Keratinocyte (primary cell): ENCODE data around the gene PCAT6. TPM values are rescaled to one million over a fixed set of nuclear protein-coding genes. Genes with fewer than 3 reads are reported as not detected.

Source experiments
- DNase-seq: peaks from one replicate; pipeline ENCODE4 v3.0.0-alpha.2; 2011; ENCODE audit warnings: low read depth, missing footprints, low spot score
- FAIRE-seq: peaks from 2 replicates; lab custom pipeline; 2011; peaks lifted over from hg19 to GRCh38; lab: Jason Lieb, UNC
- H2AFZ ChIP-seq: 2 replicates; pipeline ENCODE4 v1.6.0; 2012; ENCODE audit warnings: low read length, control low read depth, inconsistent platforms; ENCODE audit not compliant: control insufficient read depth
- H3K27ac ChIP-seq: 2 replicates; pipeline ENCODE4 v1.5.1; 2011; ENCODE audit warnings: low read length; ENCODE audit not compliant: control insufficient read depth, insufficient read depth
- H3K27me3 ChIP-seq: 3 replicates; pipeline ENCODE4 v1.6.0; 2011; ENCODE audit warnings: low read length; ENCODE audit not compliant: control insufficient read depth, insufficient read depth; ENCODE audit errors: extremely low read depth
- H3K36me3 ChIP-seq, 2 experiments: 2 replicates in 1 of 2; 3 replicates in 1 of 2; pipeline ENCODE4 v1.5.1; 2011; ENCODE audit warnings: low read length in 2 of 2, mild to moderate bottlenecking in 1 of 2; ENCODE audit not compliant: control insufficient read depth in 2 of 2, insufficient read depth in 2 of 2; ENCODE audit errors: extremely low read depth in 1 of 2
- H3K4me1 ChIP-seq: 3 replicates; pipeline ENCODE4 v1.5.1; 2011; ENCODE audit warnings: low read length; ENCODE audit not compliant: control insufficient read depth, insufficient read depth; ENCODE audit errors: extremely low read depth
- H3K4me2 ChIP-seq: 3 replicates; pipeline ENCODE4 v1.6.0; 2011; ENCODE audit warnings: low read depth, low read length; ENCODE audit not compliant: control insufficient read depth, insufficient read depth; ENCODE audit errors: extremely low read depth
- H3K4me3 ChIP-seq, 3 experiments: fragments of 200-600 bp in 1 of 3; sonication (generic) in 1 of 3; 2 replicates in 2 of 3; 3 replicates in 1 of 3; pipeline ENCODE4 v1.5.1; 2011 to 2016; ENCODE audit warnings: low read length in 3 of 3, mild to moderate bottlenecking in 3 of 3, control low read depth in 2 of 3, inconsistent platforms in 1 of 3, low read depth in 1 of 3, mixed read lengths in 1 of 3, mixed run types in 1 of 3, moderate library complexity in 1 of 3; ENCODE audit not compliant: control insufficient read depth in 2 of 3, insufficient read depth in 2 of 3; ENCODE audit errors: extremely low read depth in 1 of 3
- H3K79me2 ChIP-seq: 2 replicates; pipeline ENCODE4 v1.6.0; 2012; ENCODE audit warnings: low read length; ENCODE audit not compliant: control insufficient read depth, insufficient read depth
- H3K9ac ChIP-seq: 3 replicates; pipeline ENCODE4 v1.6.0; 2011; ENCODE audit warnings: low read length; ENCODE audit not compliant: control insufficient read depth, insufficient read depth; ENCODE audit errors: extremely low read depth
- H3K9me1 ChIP-seq: 3 replicates; pipeline ENCODE4 v1.6.0; 2011; ENCODE audit warnings: low read length; ENCODE audit not compliant: control insufficient read depth, insufficient read depth; ENCODE audit errors: extremely low read depth
- H3K9me3 ChIP-seq: 2 replicates; pipeline ENCODE4 v1.5.1; 2012; ENCODE audit warnings: low read depth, low read length; ENCODE audit not compliant: control insufficient read depth
- H4K20me1 ChIP-seq: 3 replicates; pipeline ENCODE4 v1.6.0; 2011; ENCODE audit warnings: low read length; ENCODE audit not compliant: control insufficient read depth, insufficient read depth; ENCODE audit errors: extremely low read depth
- CTCF ChIP-seq, 3 experiments: IDR thresholded peaks in 1 of 3; conservative IDR thresholded peaks in 1 of 3; optimal IDR thresholded peaks in 1 of 3; 2 replicates in 2 of 3; 3 replicates in 1 of 3; pipeline versions ENCODE3 to v1.5.1; 2011; ENCODE audit warnings: low read length in 3 of 3, mild to moderate bottlenecking in 3 of 3, moderate library complexity in 2 of 3, control low read depth in 1 of 3, inconsistent platforms in 1 of 3; ENCODE audit not compliant: insufficient read depth in 2 of 3; ENCODE audit errors: extremely low read depth in 1 of 3
- EZH2 ChIP-seq: IDR thresholded peaks from one replicate; pipeline ENCODE4 v1.6.1; 2012; ENCODE audit warnings: inconsistent platforms, mild to moderate bottlenecking, low read length, moderate library complexity
- dilution Hi-C: fragments of 300-500 bp; cut with MboI; formaldehyde crosslinking; loops from one replicate; pipeline ENCODE4 v1.7.0; 2020; ENCODE audit warnings: low sequenced_read_pairs; ENCODE audit not compliant: extremely low pct_ligation_motif_present
- polyA plus RNA-seq, 5 experiments: library from polyadenylated mRNA; depleted of rRNA in 3 of 5; stranded (reverse) in 3 of 5; stranded (forward) in 1 of 5; unstranded in 1 of 5; fragments of >200 nt; gene quantifications; 1 replicate in 1 of 5; 2 replicates in 3 of 5; 3 replicates in 1 of 5; pipeline versions ENCODE4 v1.2.1 to v1.2.3, GENCODE V29; 2011 to 2012; ENCODE audit warnings: missing spikeins in 2 of 5, low read depth in 1 of 5, low replicate concordance in 1 of 5

The PCAT6 gene
- polyA plus RNA-seq, 1 donor (not counting 4 experiments of a cell fraction or from before 2014, with no cell fraction given) = 1.6 TPM

GRCh38 chr1:202858331-202858730, 47.6 kb downstream of the PCAT6 start:
- H3K36me3 ChIP-seq = no peaks in the 10 kb centered on the region
- no peak overlapping the region for H3K9ac ChIP-seq
- H3K27me3 ChIP-seq = peaks cover 25% of the 10 kb centered on the region
- no peak overlapping the region for H3K4me2 ChIP-seq
- no peaks in the 10 kb centered on the region for H3K9me3 ChIP-seq
- H3K9me1 ChIP-seq = no peaks in the 10 kb centered on the region
- H3K4me3 ChIP-seq = no peak overlapping the region
- dilution Hi-C loops = loop anchor here (5.0 kb wide), 1 partner anchor 56 kb away; no protein-coding TSS in a partner anchor
- FAIRE-seq (no peak), DNase-seq (no peak)
- H3K79me2 ChIP-seq = no peaks in the 10 kb centered on the region
- no peak overlapping the region for H2AFZ ChIP-seq
- H4K20me1 ChIP-seq = no peaks in the 10 kb centered on the region
- no peak overlapping the region for H3K27ac ChIP-seq
- TF ChIP-seq EZH2 (no peak), CTCF (optimal IDR thresholded peaks at IDR 0.05 in 1 of 3, IDR thresholded peaks at IDR 0.05 in 1 of 3, conservative IDR thresholded peaks at IDR 0.05 in 1 of 3; ENCODE audit: extremely low read depth in 1 of 3, insufficient read depth in 2 of 3, low read length in 3 of 3) (no peak)
- no peaks in the 10 kb centered on the region for H3K4me1 ChIP-seq

- Histone ChIP-seq H3K36me3 (no peaks in the 10 kb centered on the region), H3K9me3 (no peaks in the 10 kb centered on the region), H2AFZ (no peak overlapping the region), H3K4me2 (no peak overlapping the region), H4K20me1 (no peaks in the 10 kb centered on the region), H3K27me3 (peaks cover 25% of the 10 kb centered on the region), H3K79me2 (no peaks in the 10 kb centered on the region), H3K4me1 (no peaks in the 10 kb centered on the region), H3K9ac (no peak overlapping the region), H3K9me1 (no peaks in the 10 kb centered on the region), H3K4me3 (no peak overlapping the region), H3K27ac (no peak overlapping the region)
- TF ChIP-seq CTCF (optimal IDR thresholded peaks at IDR 0.05 in 1 of 3, IDR thresholded peaks at IDR 0.05 in 1 of 3, conservative IDR thresholded peaks at IDR 0.05 in 1 of 3; ENCODE audit: extremely low read depth in 1 of 3, insufficient read depth in 2 of 3, low read length in 3 of 3) (no peak), EZH2 (no peak)
- dilution Hi-C loops = loop anchor here (5.0 kb wide), 1 partner anchor 57 kb away; no protein-coding TSS in a partner anchor
- DNase-seq (no peak), FAIRE-seq (no peak)
Measured at GRCh38 chr1:202858789-202859414, 48.1 kb downstream of the PCAT6 start.
